Astrocyte (in vitro differentiated cells and primary cell): Measurements from ENCODE around the gene CELF4. TPM values are rescaled to one million over a fixed set of nuclear protein-coding genes. Genes with fewer than 3 reads are reported as not detected.

Source experiments
- DNase-seq: peaks from one replicate; pipeline ENCODE4 v3.0.0-alpha.2; 2010; ENCODE audit warnings: low read depth
- FAIRE-seq: peaks from 2 replicates; lab custom pipeline; 2011; peaks lifted over from hg19 to GRCh38; lab: Jason Lieb, UNC
- H2AFZ ChIP-seq: 2 replicates; pipeline ENCODE4 v1.6.0; 2012; ENCODE audit warnings: low read depth, low read length, inconsistent platforms
- H3K27ac ChIP-seq: 2 replicates; pipeline ENCODE4 v1.5.1; 2011; ENCODE audit warnings: low read depth, low read length, inconsistent platforms
- H3K27me3 ChIP-seq: 2 replicates; pipeline ENCODE4 v1.6.0; 2011; ENCODE audit warnings: low read length, inconsistent platforms; ENCODE audit not compliant: insufficient read depth
- H3K36me3 ChIP-seq: 2 replicates; pipeline ENCODE4 v1.5.1; 2011; ENCODE audit warnings: low read length, inconsistent platforms; ENCODE audit not compliant: insufficient read depth
- H3K4me1 ChIP-seq: 2 replicates; pipeline ENCODE4 v1.5.1; 2011; ENCODE audit warnings: low read length, inconsistent platforms; ENCODE audit not compliant: insufficient read depth
- H3K4me2 ChIP-seq: 2 replicates; pipeline ENCODE4 v1.6.0; 2012; ENCODE audit warnings: low read length, inconsistent platforms
- H3K4me3 ChIP-seq: 2 replicates; pipeline ENCODE4 v1.5.1; 2011; ENCODE audit warnings: low read depth, mild to moderate bottlenecking, low read length, inconsistent platforms; ENCODE audit not compliant: insufficient read depth
- H3K79me2 ChIP-seq: 2 replicates; pipeline ENCODE4 v1.6.0; 2012; ENCODE audit warnings: mild to moderate bottlenecking, low read length, inconsistent platforms; ENCODE audit not compliant: insufficient read depth
- H3K9ac ChIP-seq: 2 replicates; pipeline ENCODE4 v1.6.0; 2012; ENCODE audit warnings: mild to moderate bottlenecking, low read length, inconsistent platforms
- H3K9me3 ChIP-seq: 2 replicates; pipeline ENCODE4 v1.5.1; 2012; ENCODE audit warnings: low read depth, mild to moderate bottlenecking, low read length, inconsistent platforms; ENCODE audit not compliant: insufficient read depth
- H4K20me1 ChIP-seq: 2 replicates; pipeline ENCODE4 v1.6.0; 2012; ENCODE audit warnings: low read length, inconsistent platforms; ENCODE audit not compliant: insufficient read depth
- H3K27ac Mint-ChIP-seq: one replicate; pipeline ENCODE4 v1.8.0; 2021; ENCODE audit warnings: mild to moderate bottlenecking, mixed read lengths; ENCODE audit not compliant: unreplicated experiment
- H3K27me3 Mint-ChIP-seq: one replicate; pipeline ENCODE4 v1.8.0; 2021; ENCODE audit warnings: low read depth, mixed read lengths; ENCODE audit not compliant: unreplicated experiment
- H3K36me3 Mint-ChIP-seq: one replicate; pipeline ENCODE4 v1.8.0; 2021; ENCODE audit warnings: low read depth, mixed read lengths; ENCODE audit not compliant: unreplicated experiment
- H3K4me1 Mint-ChIP-seq: one replicate; pipeline ENCODE4 v1.8.0; 2021; ENCODE audit warnings: low read depth, mixed read lengths; ENCODE audit not compliant: unreplicated experiment
- H3K4me3 Mint-ChIP-seq: one replicate; pipeline ENCODE4 v1.8.0; 2021; ENCODE audit warnings: mild to moderate bottlenecking, moderate library complexity, mixed read lengths; ENCODE audit not compliant: unreplicated experiment
- H3K9me3 Mint-ChIP-seq: one replicate; pipeline ENCODE4 v1.8.0; 2021; ENCODE audit warnings: mild to moderate bottlenecking, mixed read lengths; ENCODE audit not compliant: unreplicated experiment
- CTCF ChIP-seq: IDR thresholded peaks from 2 replicates; pipeline ENCODE4 v1.5.1; 2011; ENCODE audit warnings: low read depth, mild to moderate bottlenecking, inconsistent platforms, low read length, moderate library complexity; ENCODE audit not compliant: insufficient read depth
- EZH2 ChIP-seq: IDR thresholded peaks from 2 replicates; pipeline ENCODE4 v1.6.1; 2012; ENCODE audit warnings: mild to moderate bottlenecking, low read length, inconsistent platforms; ENCODE audit not compliant: insufficient read depth
- total RNA-seq: library from RNA; stranded (reverse); gene quantifications from 2 replicates; pipeline ENCODE4 v1.2.1, GENCODE V29; 2021

CELF4 gene
- total RNA-seq, 1 donor from 2014 or later, result 0.16 TPM

- no peak for FAIRE-seq
- Histone ChIP-seq H3K27me3 (peaks cover 20% of the 10 kb centered on the region), H4K20me1 (no peaks in the 10 kb centered on the region), H3K27ac (no peak overlapping the region), H3K36me3 (no peaks in the 10 kb centered on the region), H2AFZ (no peak overlapping the region), H3K79me2 (no peaks in the 10 kb centered on the region), H3K9me3 (no peaks in the 10 kb centered on the region), H3K9ac (no peak overlapping the region), H3K4me3 (no peak overlapping the region), H3K4me1 (no peaks in the 10 kb centered on the region), H3K4me2 (no peak overlapping the region)
- H3K4me3 Mint-ChIP-seq, result no peak overlapping the region
- peaks cover 2% of the 10 kb centered on the region for H3K36me3 Mint-ChIP-seq
- H3K27ac Mint-ChIP-seq, result no peak overlapping the region
- TF ChIP-seq EZH2, result no peak
- TF ChIP-seq CTCF, result no peak
- peaks cover 77% of the 10 kb centered on the region for H3K27me3 Mint-ChIP-seq
- peaks cover 3% of the 10 kb centered on the region for H3K9me3 Mint-ChIP-seq
- peaks cover 5% of the 10 kb centered on the region for H3K4me1 Mint-ChIP-seq
- no peak for DNase-seq
Measured at GRCh38 chr18:37364237-37364636, 201.4 kb downstream of the CELF4 start.

GRCh38 chr18:37362158-37362890 is 203.3 kb downstream of the CELF4 start:
- H2AFZ ChIP-seq, result no peak overlapping the region
- no peaks in the 10 kb centered on the region for H3K79me2 ChIP-seq
- no peaks in the 10 kb centered on the region for H4K20me1 ChIP-seq
- Mint-ChIP-seq H3K9me3 (peaks cover 8% of the 10 kb centered on the region), H3K27me3 (peaks cover 69% of the 10 kb centered on the region), H3K4me1 (peaks cover 2% of the 10 kb centered on the region), H3K27ac (no peak overlapping the region), H3K4me3 (no peak overlapping the region), H3K36me3 (peaks cover 2% of the 10 kb centered on the region)
- no peak overlapping the region for H3K4me3 ChIP-seq
- H3K9ac ChIP-seq, result no peak overlapping the region
- DNase-seq (no peak), FAIRE-seq (no peak)
- H3K27ac ChIP-seq, result no peak overlapping the region
- peaks cover 20% of the 10 kb centered on the region for H3K27me3 ChIP-seq
- no peak overlapping the region for H3K4me2 ChIP-seq
- no peaks in the 10 kb centered on the region for H3K9me3 ChIP-seq
- TF ChIP-seq CTCF, result no peak
- no peak for TF ChIP-seq EZH2
- no peaks in the 10 kb centered on the region for H3K36me3 ChIP-seq
- H3K4me1 ChIP-seq, result no peaks in the 10 kb centered on the region
